ENCODE measurements around the gene GPHB5.
"Not testable (repeated sequence)": the region's sequence is repeated elsewhere in the genome, so short reads cannot be mapped to it uniquely, and the experiment has no call there.

The GPHB5 gene

GRCh38 chr14:63318835-63319234 is at the start of gene GPHB5:
Gene GPHB5 (minus strand): TSS chr14:63318935. CDS start chr14:63317849, 1,086 bp downstream.
- Mint-ChIP-seq H3K4me1 (ENCODE audit: low read depth) (no peaks in the 10 kb centered on the region), H3K36me3 (ENCODE audit: low read depth) (no peaks in the 10 kb centered on the region), H3K9me3 (no peaks in the 10 kb centered on the region), H3K4me3 (no peak within 1 kb of the TSS), H3K27me3 (peaks cover 29% of the 10 kb centered on the region), H3K27ac (no peak within 1 kb of the TSS)

GRCh38 chr14:63367742-63368364 is 49.1 kb upstream of the GPHB5 start:
- no peak overlapping the region for H3K4me3 Mint-ChIP-seq
- H3K27me3 Mint-ChIP-seq = no peaks in the 10 kb centered on the region
- peaks cover 29% of the 10 kb centered on the region for H3K36me3 Mint-ChIP-seq (ENCODE audit: low read depth)
- no peak overlapping the region for H3K27ac Mint-ChIP-seq
- peaks cover 24% of the 10 kb centered on the region for H3K9me3 Mint-ChIP-seq
- no peaks in the 10 kb centered on the region for H3K4me1 Mint-ChIP-seq (ENCODE audit: low read depth)

- Mint-ChIP-seq H3K4me1 (ENCODE audit: low read depth) (no peaks in the 10 kb centered on the region), H3K36me3 (ENCODE audit: low read depth) (no peaks in the 10 kb centered on the region), H3K9me3 (peaks cover 17% of the 10 kb centered on the region), H3K4me3 (no peak overlapping the region), H3K27me3 (peaks cover 14% of the 10 kb centered on the region), H3K27ac (no peak overlapping the region)
Observed at GRCh38 chr14:63362389-63362819, 43.7 kb upstream of the GPHB5 start.

GRCh38 chr14:63361790-63362189 is 43.1 kb upstream of the GPHB5 start:
- no peak overlapping the region for H3K4me3 Mint-ChIP-seq

GRCh38 chr14:63357841-63358240 is 39.1 kb upstream of the GPHB5 start:
- H3K36me3 Mint-ChIP-seq (ENCODE audit: low read depth) = no peaks in the 10 kb centered on the region
- H3K27ac Mint-ChIP-seq = no peak overlapping the region
- peaks cover 23% of the 10 kb centered on the region for H3K27me3 Mint-ChIP-seq
- peaks cover 4% of the 10 kb centered on the region for H3K9me3 Mint-ChIP-seq
- no peaks in the 10 kb centered on the region for H3K4me1 Mint-ChIP-seq (ENCODE audit: low read depth)
- no peak overlapping the region for H3K4me3 Mint-ChIP-seq

More at GRCh38 chr14:63361790-63362189, 43.1 kb upstream of the GPHB5 start:
- Mint-ChIP-seq H3K4me1 (ENCODE audit: low read depth) (no peaks in the 10 kb centered on the region), H3K9me3 (peaks cover 17% of the 10 kb centered on the region), H3K27me3 (peaks cover 14% of the 10 kb centered on the region), H3K36me3 (ENCODE audit: low read depth) (no peaks in the 10 kb centered on the region), H3K27ac (no peak overlapping the region)

- peaks cover 31% of the 10 kb centered on the region for H3K27me3 Mint-ChIP-seq
- H3K27ac Mint-ChIP-seq = no peak overlapping the region
- H3K4me1 Mint-ChIP-seq (ENCODE audit: low read depth) = no peaks in the 10 kb centered on the region
- no peaks in the 10 kb centered on the region for H3K36me3 Mint-ChIP-seq (ENCODE audit: low read depth)
- no peak overlapping the region for H3K4me3 Mint-ChIP-seq
- no peaks in the 10 kb centered on the region for H3K9me3 Mint-ChIP-seq
Observed at GRCh38 chr14:63345826-63346225, 27.1 kb upstream of the GPHB5 start.

GRCh38 chr14:63344336-63344735 is 25.6 kb upstream of the GPHB5 start:
- peaks cover 36% of the 10 kb centered on the region for H3K27me3 Mint-ChIP-seq
- H3K27ac Mint-ChIP-seq = no peak overlapping the region
- no peaks in the 10 kb centered on the region for H3K36me3 Mint-ChIP-seq (ENCODE audit: low read depth)
- no peaks in the 10 kb centered on the region for H3K9me3 Mint-ChIP-seq
- H3K4me1 Mint-ChIP-seq (ENCODE audit: low read depth) = no peaks in the 10 kb centered on the region
- H3K4me3 Mint-ChIP-seq = no peak overlapping the region

- peaks cover 36% of the 10 kb centered on the region for H3K27me3 Mint-ChIP-seq
- no peak overlapping the region for H3K27ac Mint-ChIP-seq
- no peaks in the 10 kb centered on the region for H3K4me1 Mint-ChIP-seq (ENCODE audit: low read depth)
- no peaks in the 10 kb centered on the region for H3K36me3 Mint-ChIP-seq (ENCODE audit: low read depth)
- H3K9me3 Mint-ChIP-seq = peaks cover under 1% of the 10 kb centered on the region
- H3K4me3 Mint-ChIP-seq = no peak overlapping the region
Observed at GRCh38 chr14:63343878-63344277, 25.1 kb upstream of the GPHB5 start.

- peaks cover 28% of the 10 kb centered on the region for H3K27me3 Mint-ChIP-seq
- no peak overlapping the region for H3K4me3 Mint-ChIP-seq
- H3K27ac Mint-ChIP-seq = no peak overlapping the region
- no peaks in the 10 kb centered on the region for H3K36me3 Mint-ChIP-seq (ENCODE audit: low read depth)
- H3K9me3 Mint-ChIP-seq = peaks cover 3% of the 10 kb centered on the region
- H3K4me1 Mint-ChIP-seq (ENCODE audit: low read depth) = no peaks in the 10 kb centered on the region
Observed at GRCh38 chr14:63342371-63342770, 23.6 kb upstream of the GPHB5 start.

- Mint-ChIP-seq H3K27me3 (peaks cover 27% of the 10 kb centered on the region), H3K4me3 (no peak overlapping the region), H3K36me3 (ENCODE audit: low read depth) (no peaks in the 10 kb centered on the region), H3K4me1 (ENCODE audit: low read depth) (no peaks in the 10 kb centered on the region), H3K27ac (no peak overlapping the region), H3K9me3 (no peaks in the 10 kb centered on the region)
Observed at GRCh38 chr14:63328787-63329737, 10.3 kb upstream of the GPHB5 start.

GRCh38 chr14:63326840-63327239 is 8.1 kb upstream of the GPHB5 start:
- H3K36me3 Mint-ChIP-seq (ENCODE audit: low read depth) = no peaks in the 10 kb centered on the region
- H3K9me3 Mint-ChIP-seq = no peaks in the 10 kb centered on the region
- no peak overlapping the region for H3K4me3 Mint-ChIP-seq
- H3K27ac Mint-ChIP-seq = no peak overlapping the region
- H3K4me1 Mint-ChIP-seq (ENCODE audit: low read depth) = no peaks in the 10 kb centered on the region
- H3K27me3 Mint-ChIP-seq = peaks cover 16% of the 10 kb centered on the region

- Mint-ChIP-seq H3K36me3 (ENCODE audit: low read depth) (no peaks in the 10 kb centered on the region), H3K4me1 (ENCODE audit: low read depth) (no peaks in the 10 kb centered on the region), H3K27ac (no peak overlapping the region), H3K9me3 (no peaks in the 10 kb centered on the region), H3K4me3 (no peak overlapping the region), H3K27me3 (peaks cover 13% of the 10 kb centered on the region)
Observed at GRCh38 chr14:63322897-63323573, 4.3 kb upstream of the GPHB5 start.

- Mint-ChIP-seq H3K27me3 (peaks cover 15% of the 10 kb centered on the region), H3K27ac (no peak overlapping the region), H3K9me3 (no peaks in the 10 kb centered on the region), H3K4me3 (no peak overlapping the region), H3K4me1 (ENCODE audit: low read depth) (no peaks in the 10 kb centered on the region), H3K36me3 (ENCODE audit: low read depth) (no peaks in the 10 kb centered on the region)
Observed at GRCh38 chr14:63322472-63322871, 3.7 kb upstream of the GPHB5 start.

- Mint-ChIP-seq H3K9me3 (no peaks in the 10 kb centered on the region), H3K4me1 (ENCODE audit: low read depth) (no peaks in the 10 kb centered on the region), H3K27me3 (peaks cover 23% of the 10 kb centered on the region), H3K27ac (no peak overlapping the region), H3K4me3 (no peak overlapping the region), H3K36me3 (ENCODE audit: low read depth) (no peaks in the 10 kb centered on the region)
Observed at GRCh38 chr14:63308723-63309317, 9.9 kb downstream of the GPHB5 start.

- H3K4me1 Mint-ChIP-seq (ENCODE audit: low read depth); H3K9me3 Mint-ChIP-seq; H3K36me3 Mint-ChIP-seq (ENCODE audit: low read depth); H3K27ac Mint-ChIP-seq; H3K4me3 Mint-ChIP-seq: not testable (repeated sequence)
- H3K27me3 Mint-ChIP-seq = peaks cover 24% of the 10 kb centered on the region
Observed at GRCh38 chr14:63304429-63304828, 14.3 kb downstream of the GPHB5 start.
